ENCODE results near the gene RNH1.

RNH1 gene

DNA sequence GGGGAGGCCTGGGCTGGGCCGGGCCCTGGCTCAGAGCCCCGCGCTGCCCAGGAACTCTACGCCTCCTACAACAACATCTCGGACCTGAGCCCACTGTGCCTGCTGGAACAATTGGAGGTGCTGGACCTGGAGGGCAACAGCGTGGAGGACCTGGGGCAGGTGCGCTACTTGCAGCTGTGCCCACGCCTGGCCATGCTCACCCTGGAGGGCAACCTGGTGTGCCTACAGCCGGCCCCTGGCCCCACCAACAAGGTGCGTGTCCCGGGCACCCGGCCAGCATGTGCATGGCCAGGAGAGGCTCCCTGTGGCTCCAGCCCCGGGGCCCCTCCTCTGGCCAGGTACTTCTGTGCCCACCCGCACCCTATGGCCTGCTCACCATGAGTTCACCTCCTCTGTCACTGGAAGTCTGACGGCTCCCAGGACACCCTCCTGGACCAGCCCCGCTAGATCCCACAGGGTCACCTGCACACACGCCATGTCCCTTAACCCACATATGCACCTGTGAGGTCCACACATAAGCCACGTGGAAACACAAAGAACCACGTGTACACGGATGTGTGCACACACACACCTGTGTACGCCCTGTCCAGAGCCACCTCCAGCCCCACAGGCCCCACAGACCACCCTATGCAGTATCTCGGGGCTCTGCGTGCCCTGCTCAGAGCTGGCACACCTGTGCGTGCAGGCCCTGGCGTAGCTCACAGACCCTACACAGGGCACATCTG lies 43.1 kb upstream of the RNH1 start:
- Histone ChIP-seq H3K4me1 (ENCODE audit: control insufficient read depth, low read length) (peaks cover 17% of the 10 kb centered on the region), H3K36me3 (ENCODE audit: control insufficient read depth, low read length) (no peaks in the 10 kb centered on the region), H3K27me3 (ENCODE audit: control insufficient read depth, low read length) (peaks cover under 1% of the 10 kb centered on the region), H3K27ac (ENCODE audit: low read depth, low read length) (no peak overlapping the region), H3K79me2 (ENCODE audit: control insufficient read depth, low read length) (no peaks in the 10 kb centered on the region), H3K4me2 (ENCODE audit: low read length) (no peak overlapping the region), H3F3A (ENCODE audit: control insufficient read depth, insufficient read depth) (no peaks in the 10 kb centered on the region), H3K9me3 (ENCODE audit: control insufficient read depth, insufficient read depth, low read length) (no peaks in the 10 kb centered on the region), H3K4me3 (ENCODE audit: low read length) (no peak overlapping the region), H4K20me1 (ENCODE audit: control insufficient read depth, insufficient read depth, low read depth, low read length) (no peaks in the 10 kb centered on the region), H3K9me2 (replicated peaks; ENCODE audit: control insufficient read depth, low read length) (no peaks in the 10 kb centered on the region)
- TF ChIP-seq, protein P1, sequence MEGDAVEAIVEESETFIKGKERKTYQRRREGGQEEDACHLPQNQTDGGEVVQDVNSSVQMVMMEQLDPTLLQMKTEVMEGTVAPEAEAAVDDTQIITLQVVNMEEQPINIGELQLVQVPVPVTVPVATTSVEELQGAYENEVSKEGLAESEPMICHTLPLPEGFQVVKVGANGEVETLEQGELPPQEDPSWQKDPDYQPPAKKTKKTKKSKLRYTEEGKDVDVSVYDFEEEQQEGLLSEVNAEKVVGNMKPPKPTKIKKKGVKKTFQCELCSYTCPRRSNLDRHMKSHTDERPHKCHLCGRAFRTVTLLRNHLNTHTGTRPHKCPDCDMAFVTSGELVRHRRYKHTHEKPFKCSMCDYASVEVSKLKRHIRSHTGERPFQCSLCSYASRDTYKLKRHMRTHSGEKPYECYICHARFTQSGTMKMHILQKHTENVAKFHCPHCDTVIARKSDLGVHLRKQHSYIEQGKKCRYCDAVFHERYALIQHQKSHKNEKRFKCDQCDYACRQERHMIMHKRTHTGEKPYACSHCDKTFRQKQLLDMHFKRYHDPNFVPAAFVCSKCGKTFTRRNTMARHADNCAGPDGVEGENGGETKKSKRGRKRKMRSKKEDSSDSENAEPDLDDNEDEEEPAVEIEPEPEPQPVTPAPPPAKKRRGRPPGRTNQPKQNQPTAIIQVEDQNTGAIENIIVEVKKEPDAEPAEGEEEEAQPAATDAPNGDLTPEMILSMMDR (IDR thresholded peaks at IDR 0.05; ENCODE audit: low read depth, low read length, poor library complexity, severe bottlenecking) = no peak
- TF ChIP-seq EZH2phosphoT487 (IDR thresholded peaks at IDR 0.05; ENCODE audit: borderline replicate concordance, low read length) = no peak

DNA sequence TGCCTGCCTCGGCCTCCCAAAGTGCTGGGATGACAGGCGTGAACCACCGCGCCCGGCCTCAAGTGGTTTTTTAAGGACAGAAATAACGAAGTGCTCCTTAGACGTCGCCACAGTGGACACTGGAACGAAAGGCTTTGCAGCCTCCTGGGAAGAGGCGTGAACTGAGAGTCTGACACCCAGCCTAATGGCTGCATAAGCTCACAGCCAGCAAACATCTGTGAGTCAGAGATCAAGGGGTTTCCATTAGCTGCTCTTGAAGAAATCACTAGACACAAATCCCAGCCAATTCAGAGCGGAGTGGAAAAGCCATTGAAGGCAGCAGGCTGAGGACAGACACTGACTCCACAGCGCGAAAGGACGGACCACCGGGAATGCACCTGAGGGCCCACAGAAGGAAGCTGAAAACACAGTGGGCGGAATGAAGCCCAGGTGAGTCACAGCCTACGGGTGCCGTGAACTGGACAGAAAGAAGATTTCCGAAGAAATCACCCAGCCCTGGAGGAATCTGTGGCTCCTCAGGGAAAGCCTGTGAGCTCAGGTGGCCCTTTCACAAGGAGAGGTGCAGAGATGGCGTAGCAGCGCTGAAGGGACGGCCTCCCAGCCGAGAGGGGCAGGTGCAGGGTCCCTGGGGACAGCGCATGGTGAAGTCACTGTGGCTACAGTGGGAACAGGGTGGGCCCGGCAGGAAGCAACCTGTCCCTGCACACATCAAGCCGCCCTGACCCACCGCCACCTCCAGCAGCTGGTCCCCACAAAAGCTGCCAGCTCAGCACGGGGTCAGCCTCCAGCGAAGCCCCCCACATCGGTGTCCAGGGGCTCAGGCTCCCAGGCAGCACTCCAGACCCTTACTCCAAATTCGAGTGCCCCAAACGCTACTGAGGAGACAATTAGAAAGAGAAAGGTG lies 41.9 kb upstream of the RNH1 start:
- Histone ChIP-seq H3F3A (ENCODE audit: control insufficient read depth, insufficient read depth) (no peaks in the 10 kb centered on the region), H3K27ac (ENCODE audit: low read depth, low read length) (no peak overlapping the region)

DNA sequence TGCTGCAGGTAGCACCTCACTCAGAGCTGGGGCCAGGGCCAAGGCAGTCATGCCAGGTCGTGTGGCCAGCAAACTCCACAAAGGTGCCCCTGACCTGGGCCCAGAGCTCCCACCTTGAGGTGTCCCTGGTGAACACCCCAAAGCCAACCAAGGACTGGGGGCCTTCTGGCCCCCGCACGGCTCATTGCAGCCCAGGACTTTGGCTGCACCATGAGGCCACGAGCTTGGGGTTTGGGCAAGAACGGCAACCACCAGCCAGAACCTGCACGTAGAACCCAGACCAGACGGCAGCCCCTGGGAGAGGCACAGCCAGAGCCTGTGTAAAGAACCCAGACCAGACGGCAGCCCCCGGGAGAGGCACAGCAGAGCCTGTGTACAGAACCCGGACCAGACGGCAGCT lies 38.1 kb upstream of the RNH1 start:
- no peaks in the 10 kb centered on the region for H3K9me3 ChIP-seq (ENCODE audit: control insufficient read depth, insufficient read depth, low read length)
- no peaks in the 10 kb centered on the region for H3F3A ChIP-seq (ENCODE audit: control insufficient read depth, insufficient read depth)
- no peak overlapping the region for H3K27ac ChIP-seq (ENCODE audit: low read depth, low read length)
- H3K27me3 ChIP-seq (ENCODE audit: control insufficient read depth, low read length) = no peaks in the 10 kb centered on the region
- H3K79me2 ChIP-seq (ENCODE audit: control insufficient read depth, low read length) = no peaks in the 10 kb centered on the region
- H3K4me2 ChIP-seq (ENCODE audit: low read length) = no peak overlapping the region
- H3K9me2 ChIP-seq (replicated peaks; ENCODE audit: control insufficient read depth, low read length) = no peaks in the 10 kb centered on the region
- no peak overlapping the region for H3K4me3 ChIP-seq (ENCODE audit: low read length)
- H3K36me3 ChIP-seq (ENCODE audit: control insufficient read depth, low read length) = no peaks in the 10 kb centered on the region
- peaks cover 18% of the 10 kb centered on the region for H3K4me1 ChIP-seq (ENCODE audit: control insufficient read depth, low read length)
- TF ChIP-seq, protein P1 (IDR thresholded peaks at IDR 0.05; ENCODE audit: low read depth, low read length, poor library complexity, severe bottlenecking) = no peak
- TF ChIP-seq EZH2phosphoT487 (IDR thresholded peaks at IDR 0.05; ENCODE audit: borderline replicate concordance, low read length) = no peak
- H4K20me1 ChIP-seq (ENCODE audit: control insufficient read depth, insufficient read depth, low read depth, low read length) = no peaks in the 10 kb centered on the region

More for the DNA sequence above, 41.9 kb upstream of the RNH1 start:
- Histone ChIP-seq H3K4me3 (ENCODE audit: low read length) (no peak overlapping the region), H3K9me2 (replicated peaks; ENCODE audit: control insufficient read depth, low read length) (no peaks in the 10 kb centered on the region), H3K36me3 (ENCODE audit: control insufficient read depth, low read length) (no peaks in the 10 kb centered on the region), H4K20me1 (ENCODE audit: control insufficient read depth, insufficient read depth, low read depth, low read length) (no peaks in the 10 kb centered on the region), H3K79me2 (ENCODE audit: control insufficient read depth, low read length) (no peaks in the 10 kb centered on the region), H3K4me2 (ENCODE audit: low read length) (peak overlapping the region; percentile 10; the same call in 1 of the 2 replicates), H3K27me3 (ENCODE audit: control insufficient read depth, low read length) (no peaks in the 10 kb centered on the region), H3K4me1 (ENCODE audit: control insufficient read depth, low read length) (peaks cover 10% of the 10 kb centered on the region), H3K9me3 (ENCODE audit: control insufficient read depth, insufficient read depth, low read length) (no peaks in the 10 kb centered on the region)
- TF ChIP-seq, protein P1 (IDR thresholded peaks at IDR 0.05; ENCODE audit: low read depth, low read length, poor library complexity, severe bottlenecking) = no peak
- TF ChIP-seq EZH2phosphoT487 (IDR thresholded peaks at IDR 0.05; ENCODE audit: borderline replicate concordance, low read length) = no peak
